HCT116 (cell line): Measurements from ENCODE around the gene CLCA2. TPM values are rescaled to one million over a fixed set of nuclear protein-coding genes. Genes with fewer than 3 reads are reported as not detected.

Experiments
- ATAC-seq: fragments of 200-7000 bp; cut with Tn5 transposase; 2 replicates; pipeline ENCODE4 v1.9.1; 2020; ENCODE audit warnings: mild to moderate bottlenecking, moderate library complexity
- BruUV-seq: library from RNA; stranded (reverse); fragments of 400-500 nt; replicated peaks from 2 replicates; lab custom pipeline; 2021; lab: Mats Ljungman, UMichigan
- CTCF ChIA-PET: fragments of 300-600 bp; sonication (Branson Sonifier 250); formaldehyde crosslinking; loops from one replicate; lab custom pipeline; 2021; ENCODE audit warnings: antibody characterized with exemption; lab: Charles Lee
- POLR2A ChIA-PET: fragments of 300-600, 350-600 bp; sonication (Branson Sonifier 250); formaldehyde crosslinking; loops from one replicate; lab custom pipeline; 2021; ENCODE audit warnings: antibody characterized with exemption; lab: Charles Lee
- RAD21 ChIA-PET, 2 experiments: fragments of 300-600 bp; sonication (Branson Sonifier 250); formaldehyde crosslinking; loops; one replicate each; lab custom pipeline; 2023; ENCODE audit warnings: low total read pairs in 2 of 2; ENCODE audit not compliant: uncharacterized antibody in 2 of 2, unreplicated experiment in 2 of 2, low non-redundant PET in 1 of 2; lab: Charles Lee
- DNase-seq: peaks from one replicate; pipeline ENCODE4 v3.0.0-alpha.2; 2010; ENCODE audit warnings: low read depth, low spot score
- H2AFZ ChIP-seq: fragments of 200-600 bp; shearing (Covaris generic), sonication (generic); 2 replicates; pipeline ENCODE4 v1.6.1; 2017; ENCODE audit warnings: low read depth, mixed run types, mixed read lengths, antibody characterized with exemption, low read length; ENCODE audit not compliant: poor library complexity, severe bottlenecking
- H3K27ac ChIP-seq: 2 replicates; pipeline ENCODE4 v1.5.1; 2012; ENCODE audit warnings: low read depth, low read length
- H3K27me3 ChIP-seq: fragments of 200-600 bp; sonication (generic); 2 replicates; pipeline ENCODE4 v1.6.1; 2016; ENCODE audit warnings: mixed run types, low read length, mixed read lengths; ENCODE audit not compliant: insufficient read depth
- H3K36me3 ChIP-seq, 2 experiments: fragments of 200-500 bp in 1 of 2; fragments of 200-600 bp in 1 of 2; sonication (Bioruptor generic) in 1 of 2; sonication (generic) in 1 of 2; 2 replicates each; pipeline versions ENCODE4 v1.5.1 to v1.6.1; 2014 to 2016; ENCODE audit warnings: low read length in 2 of 2, inconsistent platforms in 1 of 2, mixed read lengths in 1 of 2, mixed run types in 1 of 2; ENCODE audit not compliant: insufficient read depth in 2 of 2, control insufficient read depth in 1 of 2
- H3K4me1 ChIP-seq, 2 experiments: fragments of 200-600 bp in 1 of 2; sonication (generic) in 1 of 2; 2 replicates each; pipeline versions ENCODE4 v1.5.1 to v1.6.1; 2012 to 2017; ENCODE audit warnings: low read length in 2 of 2, inconsistent platforms in 1 of 2, mild to moderate bottlenecking in 1 of 2, mixed read lengths in 1 of 2, mixed run types in 1 of 2, moderate library complexity in 1 of 2; ENCODE audit not compliant: insufficient read depth in 2 of 2, control insufficient read depth in 1 of 2
- H3K4me2 ChIP-seq: fragments of 200-600 bp; sonication (generic); 2 replicates; pipeline ENCODE4 v1.6.1; 2017; ENCODE audit warnings: mixed run types, low read length, mixed read lengths
- H3K4me3 ChIP-seq, 2 experiments: fragments of 200-600 bp in 1 of 2; sonication (generic) in 1 of 2; replicated peaks in 1 of 2; 2 replicates each; pipeline ENCODE4 v1.5.1; 2011 to 2016; ENCODE audit warnings: low read length in 2 of 2, control low read depth in 1 of 2, low read depth in 1 of 2, mild to moderate bottlenecking in 1 of 2, mixed read lengths in 1 of 2, mixed run types in 1 of 2
- H3K79me2 ChIP-seq: fragments of 200-600 bp; sonication (generic); 2 replicates; pipeline ENCODE4 v1.6.1; 2017; ENCODE audit warnings: mild to moderate bottlenecking, mixed run types, low read length, moderate library complexity, mixed read lengths; ENCODE audit not compliant: insufficient read depth
- H3K9ac ChIP-seq: fragments of 200-600 bp; sonication (generic); 2 replicates; pipeline ENCODE4 v1.6.1; 2016; ENCODE audit warnings: low read length, mixed read lengths
- H3K9me2 ChIP-seq: fragments of 200-600 bp; sonication (generic), shearing (Covaris generic); 2 replicates; pipeline ENCODE4 v1.6.1; 2017; ENCODE audit warnings: mixed run types, mild to moderate bottlenecking, moderate library complexity; ENCODE audit not compliant: insufficient read depth
- H3K9me3 ChIP-seq, 2 experiments: fragments of 200-500 bp in 1 of 2; fragments of 200-600 bp in 1 of 2; sonication (Bioruptor generic) in 1 of 2; sonication (generic) in 1 of 2; 2 replicates each; pipeline ENCODE4 v1.6.1; 2014 to 2017; ENCODE audit warnings: low read length in 2 of 2, mixed read lengths in 2 of 2, inconsistent platforms in 1 of 2, low read depth in 1 of 2, mild to moderate bottlenecking in 1 of 2, mixed run types in 1 of 2, moderate library complexity in 1 of 2; ENCODE audit not compliant: control insufficient read depth in 1 of 2, insufficient read depth in 1 of 2
- H4K20me1 ChIP-seq: fragments of 200-600 bp; sonication (generic), shearing (Covaris generic); 2 replicates; pipeline ENCODE4 v1.6.1; 2017; ENCODE audit warnings: mixed run types, mild to moderate bottlenecking, moderate library complexity; ENCODE audit not compliant: insufficient read depth
- CBX3 ChIP-seq: IDR thresholded peaks from 2 replicates; pipeline ENCODE4 v1.6.1; 2012; ENCODE audit warnings: low read depth
- RAD21 ChIP-seq: IDR thresholded peaks from 2 replicates; pipeline ENCODE4 v1.6.1; 2012; ENCODE audit warnings: low read depth, mild to moderate bottlenecking
- intact Hi-C: fragments of 100-400 bp; cut with micrococcal nuclease; formaldehyde crosslinking; loops from 2 replicates; pipeline ENCODE4 v1.10.0; 2022
- total RNA-seq: library from RNA; stranded (reverse); gene quantifications from one replicate; pipeline ENCODE4 v1.2.1, GENCODE V29; 2021; ENCODE audit not compliant: unreplicated experiment
- TF ChIP-seq, protein P1 (sequence below): IDR thresholded peaks from 2 replicates; pipeline ENCODE4 v1.6.1; 2012; ENCODE audit warnings: low read depth
- TF ChIP-seq, protein P2 (sequence below), 3 experiments: fragments of 200-600 bp in 1 of 3; sonication (generic) in 1 of 3; IDR thresholded peaks in 2 of 3; conservative IDR thresholded peaks in 1 of 3; 2 replicates each; pipeline ENCODE4 v1.5.1; 2012 to 2017; ENCODE audit warnings: low read depth in 2 of 3, low read length in 2 of 3, antibody characterized with exemption in 1 of 3, borderline replicate concordance in 1 of 3, control low read depth in 1 of 3, mild to moderate bottlenecking in 1 of 3, mixed read lengths in 1 of 3, mixed run types in 1 of 3, moderate library complexity in 1 of 3; ENCODE audit not compliant: insufficient read depth in 1 of 3

CLCA2 gene
- total RNA-seq, 1 experiment from 2014 or later: not detected

DNA sequence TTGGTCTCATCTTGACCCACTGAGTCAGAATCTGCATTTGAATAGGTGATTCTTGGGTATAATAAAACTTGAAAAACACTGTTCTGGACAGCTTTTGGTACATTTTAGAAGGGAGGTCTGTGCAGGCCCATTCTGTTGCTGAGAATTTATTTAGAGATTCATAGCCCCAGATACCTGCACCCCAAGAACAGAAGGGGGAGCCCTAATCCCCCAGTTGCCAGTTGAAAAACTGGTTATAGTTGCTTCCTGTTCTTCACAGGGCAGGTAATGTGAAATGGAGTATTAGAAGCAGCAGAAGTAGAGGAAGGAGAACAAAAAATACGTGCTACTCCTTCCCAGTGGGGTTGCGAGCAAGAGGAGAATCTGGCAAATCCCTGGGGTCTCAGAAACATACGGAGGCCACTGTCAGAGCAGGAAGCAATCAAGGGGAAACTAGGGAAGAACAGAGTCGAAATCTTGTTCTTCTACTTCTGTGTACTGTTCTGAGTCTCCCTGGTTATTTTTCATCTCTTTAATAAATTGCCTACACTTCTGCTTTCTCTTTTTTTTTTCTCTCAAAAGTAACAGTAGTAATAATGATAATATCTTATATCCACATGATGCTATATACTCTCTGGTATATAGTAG, 4.6 kb upstream of the CLCA2 start:
- H3K9me2 ChIP-seq: no peaks in the 10 kb centered on the region
- intact Hi-C loops: loop anchor here (5.0 kb wide), 1 partner anchor 268 kb away; no protein-coding TSS in a partner anchor
- no TSS peak for BruUV-seq
- H3K36me3 ChIP-seq: no peaks in the 10 kb centered on the region
- no peaks in the 10 kb centered on the region for H4K20me1 ChIP-seq
- TF ChIP-seq, protein P1, sequence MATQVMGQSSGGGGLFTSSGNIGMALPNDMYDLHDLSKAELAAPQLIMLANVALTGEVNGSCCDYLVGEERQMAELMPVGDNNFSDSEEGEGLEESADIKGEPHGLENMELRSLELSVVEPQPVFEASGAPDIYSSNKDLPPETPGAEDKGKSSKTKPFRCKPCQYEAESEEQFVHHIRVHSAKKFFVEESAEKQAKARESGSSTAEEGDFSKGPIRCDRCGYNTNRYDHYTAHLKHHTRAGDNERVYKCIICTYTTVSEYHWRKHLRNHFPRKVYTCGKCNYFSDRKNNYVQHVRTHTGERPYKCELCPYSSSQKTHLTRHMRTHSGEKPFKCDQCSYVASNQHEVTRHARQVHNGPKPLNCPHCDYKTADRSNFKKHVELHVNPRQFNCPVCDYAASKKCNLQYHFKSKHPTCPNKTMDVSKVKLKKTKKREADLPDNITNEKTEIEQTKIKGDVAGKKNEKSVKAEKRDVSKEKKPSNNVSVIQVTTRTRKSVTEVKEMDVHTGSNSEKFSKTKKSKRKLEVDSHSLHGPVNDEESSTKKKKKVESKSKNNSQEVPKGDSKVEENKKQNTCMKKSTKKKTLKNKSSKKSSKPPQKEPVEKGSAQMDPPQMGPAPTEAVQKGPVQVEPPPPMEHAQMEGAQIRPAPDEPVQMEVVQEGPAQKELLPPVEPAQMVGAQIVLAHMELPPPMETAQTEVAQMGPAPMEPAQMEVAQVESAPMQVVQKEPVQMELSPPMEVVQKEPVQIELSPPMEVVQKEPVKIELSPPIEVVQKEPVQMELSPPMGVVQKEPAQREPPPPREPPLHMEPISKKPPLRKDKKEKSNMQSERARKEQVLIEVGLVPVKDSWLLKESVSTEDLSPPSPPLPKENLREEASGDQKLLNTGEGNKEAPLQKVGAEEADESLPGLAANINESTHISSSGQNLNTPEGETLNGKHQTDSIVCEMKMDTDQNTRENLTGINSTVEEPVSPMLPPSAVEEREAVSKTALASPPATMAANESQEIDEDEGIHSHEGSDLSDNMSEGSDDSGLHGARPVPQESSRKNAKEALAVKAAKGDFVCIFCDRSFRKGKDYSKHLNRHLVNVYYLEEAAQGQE: no peak
- TF ChIP-seq RAD21: peak; percentile 66
- TF ChIP-seq, protein P2, sequence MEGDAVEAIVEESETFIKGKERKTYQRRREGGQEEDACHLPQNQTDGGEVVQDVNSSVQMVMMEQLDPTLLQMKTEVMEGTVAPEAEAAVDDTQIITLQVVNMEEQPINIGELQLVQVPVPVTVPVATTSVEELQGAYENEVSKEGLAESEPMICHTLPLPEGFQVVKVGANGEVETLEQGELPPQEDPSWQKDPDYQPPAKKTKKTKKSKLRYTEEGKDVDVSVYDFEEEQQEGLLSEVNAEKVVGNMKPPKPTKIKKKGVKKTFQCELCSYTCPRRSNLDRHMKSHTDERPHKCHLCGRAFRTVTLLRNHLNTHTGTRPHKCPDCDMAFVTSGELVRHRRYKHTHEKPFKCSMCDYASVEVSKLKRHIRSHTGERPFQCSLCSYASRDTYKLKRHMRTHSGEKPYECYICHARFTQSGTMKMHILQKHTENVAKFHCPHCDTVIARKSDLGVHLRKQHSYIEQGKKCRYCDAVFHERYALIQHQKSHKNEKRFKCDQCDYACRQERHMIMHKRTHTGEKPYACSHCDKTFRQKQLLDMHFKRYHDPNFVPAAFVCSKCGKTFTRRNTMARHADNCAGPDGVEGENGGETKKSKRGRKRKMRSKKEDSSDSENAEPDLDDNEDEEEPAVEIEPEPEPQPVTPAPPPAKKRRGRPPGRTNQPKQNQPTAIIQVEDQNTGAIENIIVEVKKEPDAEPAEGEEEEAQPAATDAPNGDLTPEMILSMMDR (IDR thresholded peaks at IDR 0.05 in 2 of 3, conservative IDR thresholded peaks at IDR 0.05 in 1 of 3; ENCODE audit: borderline replicate concordance in 1 of 3, insufficient read depth in 1 of 3, low read depth in 2 of 3, low read length in 2 of 3): peak; percentile 53 to 69 (median 64); a peak in 5 of 6 replicates
- TF ChIP-seq CBX3: no peak
- H3K79me2 ChIP-seq: no peaks in the 10 kb centered on the region
- no peak overlapping the region for H3K9ac ChIP-seq
- no peaks in the 10 kb centered on the region for H3K27me3 ChIP-seq
- H2AFZ ChIP-seq: no peak overlapping the region
- no peaks in the 10 kb centered on the region for H3K9me3 ChIP-seq
- POLR2A ChIA-PET: no interaction called here
- peak; percentile 92 for ATAC-seq
- RAD21 ChIA-PET: no interaction called here
- no peak for DNase-seq
- H3K4me1 ChIP-seq: no peaks in the 10 kb centered on the region
- H3K27ac ChIP-seq: no peak overlapping the region
- CTCF ChIA-PET: no interaction called here
- no peak overlapping the region for H3K4me2 ChIP-seq
- no peak overlapping the region for H3K4me3 ChIP-seq
